Tibial nerve (tissue), 4 donors: Measurements from ENCODE around the gene RAB3A. TPM values are rescaled to one million over a fixed set of nuclear protein-coding genes. Genes with fewer than 3 reads are reported as not detected.

Experiments
- DNase-seq, 2 donors: peaks; one replicate each; pipeline ENCODE4 v3.0.0-alpha.2; 2019; ENCODE audit warnings: low spot score in 2 of 2
- H3K27ac ChIP-seq, 4 donors: fragments of 200-600 bp; sonication (generic) in 3 of 4; one replicate each; pipeline ENCODE4 v1.5.1; 2017 to 2019; ENCODE audit warnings: mild to moderate bottlenecking in 1 of 4
- H3K27me3 ChIP-seq, 2 donors: fragments of 200-600 bp; sonication (generic) in 1 of 2; one replicate each; pipeline versions ENCODE4 v1.5.1 to v1.6.0; 2017 to 2019
- H3K36me3 ChIP-seq, 3 donors: fragments of 200-600 bp; sonication (generic); one replicate each; pipeline ENCODE4 v1.5.1; 2018 to 2019
- H3K4me1 ChIP-seq, 4 donors: fragments of 200-600 bp; sonication (generic) in 3 of 4; one replicate each; pipeline ENCODE4 v1.5.1; 2017 to 2019
- H3K4me3 ChIP-seq, 4 donors: fragments of 200-600 bp; sonication (generic) in 3 of 4; one replicate each; pipeline ENCODE4 v1.5.1; 2017 to 2019; ENCODE audit warnings: mild to moderate bottlenecking in 1 of 4, moderate library complexity in 1 of 4
- H3K9me3 ChIP-seq, 4 donors: fragments of 200-600 bp; sonication (generic) in 3 of 4; one replicate each; pipeline ENCODE4 v1.5.1; 2017 to 2019
- CTCF ChIP-seq, 5 experiments: fragments of 200-600 bp in 3 of 5; fragments of 450-650 bp in 2 of 5; sonication (generic) in 3 of 5; IDR thresholded peaks; one replicate each; pipeline ENCODE4 v1.5.1; 2016 to 2019; ENCODE audit warnings: antibody characterized with exemption in 5 of 5, mild to moderate bottlenecking in 3 of 5, moderate library complexity in 2 of 5
- EP300 ChIP-seq, 2 donors: sonication (generic); formaldehyde crosslinking; IDR thresholded peaks; one replicate each; pipeline ENCODE4 v1.6.1; 2017; ENCODE audit warnings: antibody characterized with exemption in 2 of 2, mild to moderate bottlenecking in 1 of 2
- POLR2A ChIP-seq, 2 donors: fragments of 450-650 bp; IDR thresholded peaks; one replicate each; pipeline ENCODE4 v1.6.1; 2017; ENCODE audit warnings: antibody characterized with exemption in 2 of 2, mild to moderate bottlenecking in 2 of 2, moderate library complexity in 2 of 2
- WGBS, 2 donors: methylation state at CpG; one replicate each; pipeline ENCODE4 v1.1.5; 2018; 5-methylcytosine and 5-hydroxymethylcytosine counted together
- total RNA-seq, 4 donors: library from RNA; depleted of rRNA; stranded (reverse); fragments of >200 nt; gene quantifications; one replicate each; pipeline ENCODE4 v1.1.0, GENCODE V29; 2016

RAB3A gene
- total RNA-seq, 4 donors from 2014 or later = 1.5 to 5.1 (median 3.9) TPM; not detected in 1

DNA sequence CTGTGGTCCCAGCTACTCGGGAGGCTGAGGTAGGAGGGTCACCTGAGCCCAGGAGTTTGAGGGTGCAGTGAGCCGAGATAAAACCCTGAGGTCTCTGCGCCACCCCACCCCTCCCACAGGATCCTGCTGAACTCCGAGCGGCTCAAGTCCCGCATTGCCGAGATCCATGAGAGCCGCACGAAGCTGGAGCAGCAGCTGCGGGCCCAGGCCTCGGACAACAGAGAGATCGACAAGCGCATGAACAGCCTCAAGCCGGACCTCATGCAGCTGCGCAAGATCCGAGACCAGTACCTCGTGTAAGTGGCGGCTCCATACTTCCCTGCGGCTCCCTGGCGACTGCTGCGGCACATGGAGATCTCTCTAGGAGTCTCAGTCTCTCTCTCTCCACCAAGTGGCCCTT lies 36.8 kb downstream of the RAB3A start:
- 91 to 94% methylated on average over 20 to 21 of the region's 21 CpGs for WGBS, 2 donors
- no peak for DNase-seq
- H3K4me3 ChIP-seq = no peak overlapping the region
- H3K27me3 ChIP-seq = no peaks in the 10 kb centered on the region
- peaks cover 0 to 10% (median 2%) of the 10 kb centered on the region in 4 donors for H3K4me1 ChIP-seq
- no peaks in the 10 kb centered on the region for H3K9me3 ChIP-seq
- H3K36me3 ChIP-seq = peaks cover 0 to 86% (median 11%) of the 10 kb centered on the region in 3 donors
- no peak overlapping the region for H3K27ac ChIP-seq
- TF ChIP-seq CTCF (IDR thresholded peaks at IDR 0.05) = no peak
- no peak for TF ChIP-seq POLR2A (IDR thresholded peaks at IDR 0.05)
- TF ChIP-seq EP300 (IDR thresholded peaks at IDR 0.05) = no peak

DNA sequence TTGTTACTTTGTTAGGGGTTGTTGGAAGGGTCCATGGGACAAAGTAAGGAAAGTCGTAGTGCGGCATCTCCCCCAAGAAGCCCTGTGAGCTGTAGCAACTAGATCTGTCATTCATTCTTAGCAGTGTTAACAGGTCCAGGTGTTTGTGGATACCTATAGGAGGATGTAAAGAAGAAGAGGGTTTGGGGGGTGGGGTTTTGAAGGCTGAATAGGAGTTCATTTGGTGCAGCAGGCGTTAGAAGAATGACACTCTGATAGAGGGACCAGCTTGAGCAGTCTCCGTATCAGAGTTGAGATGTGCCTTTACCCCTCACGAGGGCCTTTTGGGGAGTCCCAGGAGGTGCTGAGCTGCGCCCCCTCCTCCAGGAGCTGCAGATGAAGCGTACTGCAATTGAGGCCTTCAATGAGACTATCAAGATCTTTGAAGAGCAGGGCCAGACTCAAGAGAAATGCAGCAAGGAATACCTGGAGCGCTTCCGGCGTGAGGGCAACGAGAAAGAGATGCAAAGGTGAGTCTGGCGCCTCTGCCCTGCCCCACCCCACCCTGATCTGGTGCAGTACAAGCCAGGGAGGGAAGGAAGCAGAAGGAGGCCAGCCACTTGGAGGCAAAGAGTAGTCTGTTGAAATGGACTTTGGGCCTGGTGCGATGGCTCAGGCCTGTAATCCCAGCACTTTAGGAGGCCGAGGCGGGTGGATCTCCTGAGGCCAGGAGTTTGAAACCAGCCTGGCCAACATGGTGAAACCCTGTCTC lies 37.9 kb downstream of the RAB3A start:
- Histone ChIP-seq H3K36me3 (peaks cover 0 to 88% (median 11%) of the 10 kb centered on the region in 3 donors), H3K27ac (no peak overlapping the region), H3K27me3 (no peaks in the 10 kb centered on the region), H3K4me3 (no peak overlapping the region), H3K9me3 (no peaks in the 10 kb centered on the region), H3K4me1 (peaks cover 0 to 18% (median 7%) of the 10 kb centered on the region in 4 donors)
- 93 to 95% methylated on average over 15 of the region's 15 CpGs for WGBS, 2 donors
- TF ChIP-seq POLR2A (IDR thresholded peaks at IDR 0.05) (no peak), EP300 (IDR thresholded peaks at IDR 0.05) (no peak), CTCF (IDR thresholded peaks at IDR 0.05) (no peak)
- DNase-seq = no peak

GRCh38 chr19:18164072-18164471 lies 39.8 kb downstream of the RAB3A start:
- H3K4me3 ChIP-seq = no peak overlapping the region
- peaks cover 0 to 73% (median 11%) of the 10 kb centered on the region in 3 donors for H3K36me3 ChIP-seq
- TF ChIP-seq CTCF (IDR thresholded peaks at IDR 0.05) (no peak), EP300 (IDR thresholded peaks at IDR 0.05) (no peak)
- H3K4me1 ChIP-seq = peaks cover 0 to 27% (median 14%) of the 10 kb centered on the region in 4 donors
- DNase-seq = no peak
- 95% methylated on average over 7 of the region's 7 CpGs for WGBS, 2 donors
- no peaks in the 10 kb centered on the region for H3K9me3 ChIP-seq
- no peaks in the 10 kb centered on the region for H3K27me3 ChIP-seq
- no peak overlapping the region for H3K27ac ChIP-seq

DNA sequence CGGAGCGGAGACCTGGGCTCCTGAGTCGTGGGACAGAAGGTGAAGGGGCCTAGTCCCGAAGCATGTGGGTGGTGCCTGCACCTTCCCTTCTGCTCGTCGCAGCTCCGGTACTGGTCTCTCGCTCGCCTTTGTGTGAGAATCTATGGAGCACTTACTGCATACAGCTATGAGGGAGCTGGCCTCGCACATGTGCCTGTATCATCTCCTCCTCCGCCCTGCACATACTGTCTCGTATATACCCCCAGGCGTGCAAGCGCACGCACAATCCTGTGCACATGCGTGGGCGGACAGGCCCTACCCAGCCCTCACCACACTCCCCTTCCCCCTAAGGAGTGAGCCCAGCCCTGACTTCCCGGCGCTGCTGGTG lies 42.2 kb downstream of the RAB3A start:
- TF ChIP-seq POLR2A (IDR thresholded peaks at IDR 0.05) (no peak), CTCF (IDR thresholded peaks at IDR 0.05) (peak in 1 of 5 experiments; percentile 4)
- Histone ChIP-seq H3K36me3 (peaks cover 0 to 51% (median 4%) of the 10 kb centered on the region in 3 donors), H3K27me3 (no peaks in the 10 kb centered on the region), H3K9me3 (no peaks in the 10 kb centered on the region), H3K4me3 (peak overlapping the region; percentile 16 to 60 (median 29)), H3K27ac (peak overlapping the region in 2 of 4 donors; percentile 48 to 91), H3K4me1 (peaks cover 0 to 34% (median 26%) of the 10 kb centered on the region in 4 donors)
- 56 to 57% methylated on average over 15 to 19 of the region's 19 CpGs for WGBS, 2 donors
- DNase-seq = no peak

DNA sequence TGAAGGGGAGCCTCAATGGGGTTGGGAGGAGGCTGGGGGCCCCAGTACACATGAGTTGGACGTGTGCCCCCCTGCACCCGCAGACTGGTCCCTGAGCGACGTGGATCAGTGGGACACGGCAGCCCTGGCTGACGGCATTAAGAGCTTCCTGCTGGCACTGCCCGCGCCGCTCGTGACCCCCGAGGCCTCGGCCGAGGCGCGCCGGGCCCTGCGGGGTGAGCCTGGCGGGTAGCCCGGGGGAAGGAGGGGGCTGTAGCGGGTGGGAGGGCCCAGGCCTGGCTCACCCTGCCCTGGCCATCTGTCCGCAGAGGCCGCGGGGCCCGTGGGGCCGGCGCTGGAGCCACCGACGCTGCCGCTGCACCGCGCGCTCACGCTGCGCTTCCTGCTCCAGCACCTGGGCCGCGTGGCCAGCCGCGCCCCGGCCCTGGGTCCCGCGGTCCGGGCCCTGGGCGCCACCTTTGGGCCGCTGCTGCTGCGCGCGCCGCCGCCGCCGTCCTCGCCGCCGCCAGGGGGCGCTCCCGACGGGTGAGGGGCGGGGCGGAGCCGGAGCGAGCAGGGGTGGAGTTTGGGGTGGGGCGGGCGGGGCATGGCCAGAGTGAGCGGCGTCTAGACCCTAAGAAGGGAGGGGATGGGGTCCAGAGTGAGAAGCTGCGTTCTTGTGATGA lies 42.7 kb downstream of the RAB3A start:
- TF ChIP-seq EP300 (IDR thresholded peaks at IDR 0.05) (no peak), POLR2A (IDR thresholded peaks at IDR 0.05) (no peak), CTCF (IDR thresholded peaks at IDR 0.05) (peak; percentile 69 to 99 (median 89))
- WGBS, 2 donors = 1 to 3% methylated on average over 27 to 36 of the region's 66 CpGs
- Histone ChIP-seq H3K27ac (peak overlapping the region; percentile 67 to 91 (median 86)), H3K4me1 (peaks cover 0 to 39% (median 28%) of the 10 kb centered on the region in 4 donors), H3K27me3 (no peaks in the 10 kb centered on the region), H3K4me3 (peak overlapping the region; percentile 28 to 60 (median 34)), H3K9me3 (no peaks in the 10 kb centered on the region), H3K36me3 (peaks cover 0 to 50% (median 0%) of the 10 kb centered on the region in 3 donors)
- peak; percentile 51 to 64 for DNase-seq
